Effector memory CD8-positive, alpha-beta T cell (primary cell): ENCODE measurements around the gene EID3.
"Not testable (repeated sequence)": the region's sequence is repeated elsewhere in the genome, so short reads cannot be mapped to it uniquely, and the experiment has no call there.

Source experiments
- ATAC-seq: fragments of 150-1000 bp; cut with Tn5 transposase; replicated peaks from 2 replicates; pipeline ENCODE4 v1.10.0; 2021; ENCODE audit warnings: mild to moderate bottlenecking, moderate library complexity
- DNase-seq, 3 experiments: peaks; one replicate each; pipeline ENCODE4 v3.0.0; 2021
- H3K27ac Mint-ChIP-seq, 2 donors: one replicate each; pipeline ENCODE4 v1.8.0; 2022; ENCODE audit warnings: mild to moderate bottlenecking in 2 of 2, mixed read lengths in 2 of 2, moderate library complexity in 2 of 2
- H3K27me3 Mint-ChIP-seq, 2 donors: one replicate each; pipeline ENCODE4 v1.8.0; 2022; ENCODE audit warnings: mixed read lengths in 2 of 2
- H3K36me3 Mint-ChIP-seq: one replicate; pipeline ENCODE4 v1.8.0; 2022; ENCODE audit warnings: mild to moderate bottlenecking, moderate library complexity, mixed read lengths; ENCODE audit not compliant: insufficient read depth
- H3K4me1 Mint-ChIP-seq, 2 donors: one replicate each; pipeline ENCODE4 v1.8.0; 2022; ENCODE audit warnings: low read depth in 2 of 2, mixed read lengths in 2 of 2
- H3K4me3 Mint-ChIP-seq, 2 donors: one replicate each; pipeline ENCODE4 v1.8.0; 2022; ENCODE audit warnings: mild to moderate bottlenecking in 2 of 2, mixed read lengths in 2 of 2, moderate library complexity in 2 of 2
- H3K9me3 Mint-ChIP-seq, 2 donors: one replicate each; pipeline ENCODE4 v1.8.0; 2022; ENCODE audit warnings: mixed read lengths in 2 of 2

The EID3 gene

DNA sequence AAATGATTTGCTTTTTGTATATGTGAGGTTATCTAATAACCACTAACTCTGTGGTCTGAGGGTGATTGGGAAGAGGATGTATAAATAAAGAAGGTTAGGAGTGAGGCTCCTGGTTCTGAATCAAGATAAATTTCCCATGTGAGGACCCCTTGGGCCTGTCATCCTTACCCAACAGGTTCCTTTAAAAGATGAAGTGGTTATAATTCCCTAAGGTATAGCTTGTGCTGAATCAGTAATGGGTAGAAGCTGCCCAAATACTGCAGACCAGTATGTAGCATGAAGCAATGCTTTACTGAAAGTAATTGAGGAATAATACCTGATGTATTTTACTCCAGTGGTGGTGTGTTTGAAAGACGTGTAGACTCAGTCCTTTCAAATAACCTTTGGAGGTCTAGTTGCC is 8.7 kb downstream of the EID3 start:
- ATAC-seq, result no peak
- peaks cover 55% of the 10 kb centered on the region for H3K36me3 Mint-ChIP-seq
- peaks cover 9 to 22% of the 10 kb centered on the region in 2 donors for H3K4me1 Mint-ChIP-seq
- H3K27me3 Mint-ChIP-seq, result no peaks in the 10 kb centered on the region
- no peak overlapping the region for H3K4me3 Mint-ChIP-seq
- H3K27ac Mint-ChIP-seq, result no peak overlapping the region
- no peak for DNase-seq
- H3K9me3 Mint-ChIP-seq, result no peaks in the 10 kb centered on the region

- no peak for DNase-seq
- H3K36me3 Mint-ChIP-seq, result peaks cover 60% of the 10 kb centered on the region
- no peak for ATAC-seq
- no peaks in the 10 kb centered on the region for H3K9me3 Mint-ChIP-seq
- H3K4me1 Mint-ChIP-seq, result peaks cover 5 to 18% of the 10 kb centered on the region in 2 donors
- H3K4me3 Mint-ChIP-seq, result no peak overlapping the region
- no peaks in the 10 kb centered on the region for H3K27me3 Mint-ChIP-seq
- H3K27ac Mint-ChIP-seq, result no peak overlapping the region
These were observed 9.1 kb downstream of the EID3 start for GRCh38 chr12:104312654-104313053.

DNA sequence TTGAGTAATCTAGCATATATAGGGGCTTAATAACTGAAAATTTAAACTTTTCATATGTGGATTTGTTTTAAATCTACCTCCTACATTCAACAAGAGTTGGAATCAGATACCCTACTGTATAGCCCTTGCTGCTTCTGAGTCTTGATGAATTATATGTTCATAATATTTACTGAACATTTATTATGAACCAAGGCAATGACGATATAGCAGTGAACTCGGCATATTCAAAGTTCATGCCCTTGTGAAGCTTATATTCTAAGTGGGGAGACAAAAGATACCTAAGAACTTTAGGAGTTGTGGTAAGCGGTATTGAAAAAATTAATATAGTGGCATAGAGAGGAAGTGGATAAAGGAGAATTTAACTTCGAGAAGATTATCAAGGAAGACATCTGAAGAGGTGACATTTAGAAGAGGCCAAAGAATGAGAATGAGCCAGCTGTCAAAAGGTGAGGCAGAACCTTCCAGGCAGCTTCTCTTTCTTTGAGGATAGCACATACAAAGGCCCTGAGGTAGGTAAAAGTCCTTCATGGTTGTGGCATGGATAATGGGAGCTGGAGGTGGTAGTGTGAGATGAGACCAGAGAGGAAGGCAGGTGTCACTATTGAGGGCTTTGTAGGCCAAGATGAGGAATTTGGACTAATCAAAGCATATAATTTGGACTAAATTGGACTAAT is 10.2 kb downstream of the EID3 start:
- Mint-ChIP-seq H3K36me3 (peaks cover 67% of the 10 kb centered on the region), H3K4me1 (peaks cover 4 to 16% of the 10 kb centered on the region in 2 donors), H3K27ac (no peak overlapping the region), H3K4me3 (no peak overlapping the region), H3K9me3 (no peaks in the 10 kb centered on the region), H3K27me3 (no peaks in the 10 kb centered on the region)
- ATAC-seq, result no peak
- no peak for DNase-seq

DNA sequence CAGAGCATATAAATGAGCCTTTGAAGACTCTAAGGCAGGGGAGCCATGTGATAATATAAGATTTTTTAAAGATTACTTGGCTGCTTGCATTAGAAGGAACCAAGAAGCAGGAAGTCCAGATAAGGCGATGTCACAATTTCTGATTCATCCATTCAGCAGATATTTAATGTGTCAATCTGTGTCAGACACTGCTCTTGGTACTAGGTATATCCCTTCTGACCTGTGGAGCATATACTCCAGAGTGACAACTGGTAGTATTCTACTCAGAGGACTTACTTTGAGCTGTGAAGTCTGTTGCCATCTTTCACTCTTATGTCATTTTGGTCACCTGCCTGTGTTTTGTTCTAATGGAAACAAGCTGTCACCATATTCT is 10.7 kb downstream of the EID3 start:
- no peak overlapping the region for H3K4me3 Mint-ChIP-seq
- no peaks in the 10 kb centered on the region for H3K27me3 Mint-ChIP-seq
- peaks cover 68% of the 10 kb centered on the region for H3K36me3 Mint-ChIP-seq
- ATAC-seq (no peak), DNase-seq (no peak)
- no peak overlapping the region for H3K27ac Mint-ChIP-seq
- no peaks in the 10 kb centered on the region for H3K9me3 Mint-ChIP-seq
- peaks cover 4 to 14% of the 10 kb centered on the region in 2 donors for H3K4me1 Mint-ChIP-seq

DNA sequence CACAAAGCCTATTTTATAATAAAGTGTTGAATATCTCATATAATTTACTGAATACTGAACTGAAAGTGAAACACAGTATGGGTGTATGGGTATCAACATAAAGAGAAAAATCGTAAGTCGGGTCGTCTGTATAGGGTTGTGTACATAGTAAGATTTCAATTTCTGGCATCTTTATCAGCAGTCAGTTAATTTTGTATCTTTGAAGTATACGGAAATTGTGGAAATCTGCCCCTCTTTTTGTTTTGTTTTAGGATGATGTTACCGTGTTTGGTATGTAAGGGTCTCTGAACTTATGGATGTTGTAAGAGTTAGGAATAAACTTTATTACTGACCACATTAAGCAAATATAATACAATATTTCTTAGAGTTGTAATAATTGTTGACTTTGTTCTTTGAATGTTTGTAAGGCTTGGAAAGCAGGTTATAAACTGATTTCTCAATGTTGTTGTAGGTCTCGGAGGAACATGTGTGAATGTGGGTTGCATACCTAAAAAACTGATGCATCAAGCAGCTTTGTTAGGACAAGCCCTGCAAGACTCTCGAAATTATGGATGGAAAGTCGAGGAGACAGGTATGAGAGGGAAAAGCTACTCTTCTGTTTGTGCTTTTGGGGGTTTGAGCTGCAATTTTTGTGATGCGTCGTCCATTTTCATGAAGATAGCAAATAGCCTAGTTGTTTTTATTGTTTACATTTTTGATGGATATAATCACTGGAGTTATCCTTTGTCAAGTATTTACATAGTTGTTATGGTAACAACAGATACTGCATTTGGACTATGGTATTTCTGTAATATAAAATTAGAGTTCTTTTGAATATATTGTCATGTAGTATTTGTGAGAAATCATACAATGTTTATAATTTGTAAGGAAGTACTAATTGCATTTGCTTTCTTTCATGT is 12.0 kb downstream of the EID3 start:
- H3K4me3 Mint-ChIP-seq, result no peak overlapping the region
- peak overlapping the region in 1 of 2 donors; percentile 26 for H3K27ac Mint-ChIP-seq
- ATAC-seq (no peak), DNase-seq (no peak)
- H3K36me3 Mint-ChIP-seq, result peaks cover 69% of the 10 kb centered on the region
- no peaks in the 10 kb centered on the region for H3K9me3 Mint-ChIP-seq
- H3K27me3 Mint-ChIP-seq, result no peaks in the 10 kb centered on the region
- H3K4me1 Mint-ChIP-seq, result peaks cover 0 to 5% of the 10 kb centered on the region in 2 donors

DNA sequence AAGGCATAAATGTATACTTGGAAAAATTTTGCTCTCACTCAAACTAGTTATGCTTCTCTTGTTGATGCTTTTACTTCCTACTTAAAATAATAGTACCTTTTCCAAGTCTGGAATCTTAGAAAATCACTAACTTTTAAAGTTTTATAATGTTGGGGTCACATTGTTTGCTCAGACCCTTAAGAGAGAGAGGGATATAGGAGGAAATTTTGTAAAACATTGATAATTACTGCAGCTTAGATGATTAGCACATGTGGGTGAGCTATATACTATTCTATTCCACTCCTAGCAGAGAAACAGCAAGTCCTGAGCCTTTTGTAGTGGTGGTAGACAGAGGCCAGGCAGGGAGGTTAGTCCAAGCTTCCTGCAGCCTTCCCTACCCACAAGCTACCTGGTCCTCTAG is 13.4 kb downstream of the EID3 start:
- ATAC-seq, result no peak
- peaks cover 74% of the 10 kb centered on the region for H3K36me3 Mint-ChIP-seq
- H3K4me3 Mint-ChIP-seq, result no peak overlapping the region
- H3K4me1 Mint-ChIP-seq, result peaks cover 0 to 5% of the 10 kb centered on the region in 2 donors
- H3K27me3 Mint-ChIP-seq, result no peaks in the 10 kb centered on the region
- no peak for DNase-seq
- H3K27ac Mint-ChIP-seq, result peak overlapping the region in 1 of 2 donors; percentile 62
- no peaks in the 10 kb centered on the region for H3K9me3 Mint-ChIP-seq

GRCh38 chr12:104317538-104318210 is 14.1 kb downstream of the EID3 start:
- no peak overlapping the region for H3K4me3 Mint-ChIP-seq
- no peak for DNase-seq
- no peak for ATAC-seq
- H3K36me3 Mint-ChIP-seq, result peaks cover 75% of the 10 kb centered on the region
- H3K4me1 Mint-ChIP-seq, result peaks cover 0 to 5% of the 10 kb centered on the region in 2 donors
- H3K9me3 Mint-ChIP-seq, result no peaks in the 10 kb centered on the region
- H3K27ac Mint-ChIP-seq, result no peak overlapping the region
- H3K27me3 Mint-ChIP-seq, result no peaks in the 10 kb centered on the region

DNA sequence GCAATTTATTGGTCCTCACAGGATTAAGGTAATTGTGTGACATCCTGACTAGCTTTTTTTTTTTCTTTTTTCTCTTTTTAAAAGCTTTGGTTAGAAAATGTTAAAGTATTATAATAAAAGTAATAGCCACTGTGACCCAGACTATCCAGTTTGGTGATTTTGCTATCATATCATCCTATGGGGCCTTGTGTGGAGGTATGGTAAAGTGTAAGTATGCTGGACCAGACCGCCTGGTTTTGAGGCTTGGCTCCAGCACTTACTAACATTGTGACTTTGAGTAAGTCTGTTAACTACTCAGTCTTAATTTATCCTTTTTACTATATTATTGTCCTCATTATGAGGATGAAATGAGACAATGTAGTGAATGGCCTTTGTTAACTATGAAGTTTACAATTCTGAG is 15.5 kb downstream of the EID3 start:
- Mint-ChIP-seq H3K27me3 (no peaks in the 10 kb centered on the region), H3K4me3 (no peak overlapping the region), H3K36me3 (peaks cover 62% of the 10 kb centered on the region), H3K27ac (no peak overlapping the region), H3K9me3 (no peaks in the 10 kb centered on the region), H3K4me1 (peaks cover 0 to 5% of the 10 kb centered on the region in 2 donors)
- DNase-seq (no peak), ATAC-seq (no peak)

DNA sequence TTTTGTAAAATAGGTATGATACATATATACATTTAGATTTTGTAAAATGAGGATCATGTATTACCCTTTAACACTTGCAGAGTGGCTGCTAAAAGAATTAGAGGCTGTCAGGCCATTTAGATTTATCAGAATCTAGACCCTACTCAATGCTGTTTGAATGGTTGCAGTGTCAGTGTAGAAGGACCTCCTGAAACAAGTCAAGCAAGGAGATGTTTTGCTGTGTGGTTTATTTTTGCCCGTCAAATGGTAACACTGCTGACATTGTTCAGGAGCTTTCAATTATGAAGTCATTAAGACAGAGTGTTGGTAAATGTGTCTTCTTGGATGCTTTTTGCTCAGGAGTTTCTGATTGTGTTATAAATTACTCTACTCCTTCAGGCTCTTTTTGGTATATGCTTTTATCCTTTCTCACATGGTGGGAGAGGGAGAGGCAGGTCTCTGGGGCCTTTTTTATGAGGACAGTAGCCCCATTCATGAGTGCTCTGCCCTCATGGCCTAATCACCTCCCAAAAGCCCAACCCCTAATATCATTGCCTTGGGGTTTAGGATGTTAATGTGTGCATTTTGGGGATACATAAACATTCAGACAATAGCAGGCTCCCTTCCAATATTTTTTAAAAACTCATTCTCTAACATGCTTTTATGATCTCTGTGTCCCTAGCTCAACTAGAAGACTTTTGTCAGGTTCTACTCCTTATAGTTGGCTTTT is 16.5 kb downstream of the EID3 start:
- H3K27me3 Mint-ChIP-seq, result no peaks in the 10 kb centered on the region
- H3K9me3 Mint-ChIP-seq, result no peaks in the 10 kb centered on the region
- H3K27ac Mint-ChIP-seq, result peak overlapping the region in 1 of 2 donors; percentile 17
- peaks cover 58% of the 10 kb centered on the region for H3K36me3 Mint-ChIP-seq
- H3K4me3 Mint-ChIP-seq, result no peak overlapping the region
- ATAC-seq (no peak), DNase-seq (no peak)
- peaks cover 0 to 5% of the 10 kb centered on the region in 2 donors for H3K4me1 Mint-ChIP-seq

- Mint-ChIP-seq H3K27ac (no peak overlapping the region), H3K36me3 (peaks cover 58% of the 10 kb centered on the region)
These were observed 17.1 kb downstream of the EID3 start for GRCh38 chr12:104320627-104321024.

DNA sequence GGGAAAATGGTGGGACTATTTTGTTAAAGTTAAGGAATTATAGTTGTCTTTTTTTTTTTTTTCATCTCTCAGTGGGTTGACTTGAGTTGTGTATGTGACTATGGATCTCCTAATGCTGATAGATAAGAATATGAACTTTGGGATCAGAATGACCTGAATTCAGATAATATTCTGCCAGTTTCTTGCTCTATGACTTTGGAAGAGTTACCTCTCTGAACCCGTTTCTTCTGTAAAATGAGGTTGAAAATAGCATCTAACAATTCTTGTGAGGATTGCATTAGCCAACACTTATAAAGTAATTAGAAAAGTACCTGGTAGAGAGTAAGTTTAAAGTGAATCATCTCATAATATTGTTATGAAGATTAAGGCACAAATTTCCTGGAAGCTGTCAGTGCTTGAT is 18.4 kb downstream of the EID3 start:
- no peaks in the 10 kb centered on the region for H3K9me3 Mint-ChIP-seq
- no peak overlapping the region for H3K4me3 Mint-ChIP-seq
- H3K36me3 Mint-ChIP-seq, result peaks cover 66% of the 10 kb centered on the region
- H3K27me3 Mint-ChIP-seq, result no peaks in the 10 kb centered on the region
- no peak for ATAC-seq
- H3K27ac Mint-ChIP-seq, result peak overlapping the region in 1 of 2 donors; percentile 26
- H3K4me1 Mint-ChIP-seq, result no peaks in the 10 kb centered on the region
- DNase-seq, result no peak

More at GRCh38 chr12:104320627-104321024, 17.1 kb downstream of the EID3 start:
- Mint-ChIP-seq H3K4me3 (no peak overlapping the region), H3K27me3 (no peaks in the 10 kb centered on the region), H3K4me1 (peaks cover 0 to 1% of the 10 kb centered on the region in 2 donors), H3K9me3 (no peaks in the 10 kb centered on the region)
- no peak for DNase-seq
- no peak for ATAC-seq

DNA sequence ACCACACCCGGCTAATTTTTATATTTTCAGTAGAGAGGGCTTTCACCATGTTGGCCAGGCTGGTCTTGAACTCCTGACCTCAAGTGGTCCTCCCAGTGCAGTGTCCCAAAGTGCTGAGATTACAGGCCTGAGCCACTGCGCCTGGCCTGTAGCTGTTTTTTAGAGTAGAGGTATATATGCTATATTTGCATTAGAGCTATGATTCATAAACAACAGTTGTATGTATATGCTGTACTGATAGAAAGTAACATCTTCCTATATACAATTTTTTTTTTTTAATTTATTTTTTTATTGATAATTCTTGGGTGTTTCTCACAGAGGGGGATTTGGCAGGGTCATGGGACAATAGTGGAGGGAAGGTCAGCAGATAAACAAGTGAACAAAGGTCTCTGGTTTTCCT is 19.0 kb downstream of the EID3 start:
- H3K4me3 Mint-ChIP-seq, H3K27me3 Mint-ChIP-seq, H3K9me3 Mint-ChIP-seq, H3K4me1 Mint-ChIP-seq, ATAC-seq, DNase-seq, H3K27ac Mint-ChIP-seq: not testable (repeated sequence)
- peaks cover 69% of the 10 kb centered on the region for H3K36me3 Mint-ChIP-seq

GRCh38 chr12:104323899-104324298 is 20.4 kb downstream of the EID3 start:
- no peak overlapping the region for H3K4me3 Mint-ChIP-seq
- DNase-seq, result no peak
- no peak overlapping the region for H3K27ac Mint-ChIP-seq
- no peak for ATAC-seq
- no peaks in the 10 kb centered on the region for H3K27me3 Mint-ChIP-seq
- H3K36me3 Mint-ChIP-seq, result peaks cover 71% of the 10 kb centered on the region
- H3K4me1 Mint-ChIP-seq, result no peaks in the 10 kb centered on the region
- no peaks in the 10 kb centered on the region for H3K9me3 Mint-ChIP-seq
